GM12878 (cell line): Measurements from ENCODE around the gene TMEM45A. TPM values are rescaled to one million over a fixed set of nuclear protein-coding genes. Genes with fewer than 3 reads are reported as not detected.

ENCODE experiments used
- ATAC-seq: fragments of 200-7000 bp; cut with Tn5 transposase; 3 replicates; pipeline ENCODE4 v1.9.1; 2020; ENCODE audit warnings: mild to moderate bottlenecking, moderate library complexity
- BruUV-seq: library from RNA; stranded (reverse); fragments of 400-500 nt; replicated peaks from 2 replicates; lab custom pipeline; 2021; lab: Mats Ljungman, UMichigan
- CTCF ChIA-PET: fragments of 300-600 bp; sonication (Branson Sonifier 250); formaldehyde crosslinking; extraction: SDS; loops from one replicate; lab custom pipeline; 2021; ENCODE audit warnings: inconsistent platforms; lab: Yijun Ruan, JAX
- POLR2A ChIA-PET: fragments of 350-600 bp; formaldehyde crosslinking; extraction: SDS; loops from one replicate; lab custom pipeline; 2021; ENCODE audit warnings: inconsistent platforms; lab: Charles Lee
- RAD21 ChIA-PET: fragments of 300-600 bp; sonication (Branson Sonifier 250); formaldehyde crosslinking; loops from one replicate; lab custom pipeline; 2023; ENCODE audit warnings: antibody characterized with exemption; ENCODE audit not compliant: unreplicated experiment; lab: Charles Lee
- SMC1A ChIA-PET: fragments of 300-600 bp; sonication (Branson Sonifier 250); formaldehyde crosslinking; loops from one replicate; lab custom pipeline; 2023; ENCODE audit not compliant: unreplicated experiment, uncharacterized antibody; lab: Charles Lee
- DNase-seq: peaks from one replicate; pipeline ENCODE4 v3.0.0-alpha.2; 2011; ENCODE audit warnings: low read depth, low spot score
- FAIRE-seq: peaks from 3 replicates; lab custom pipeline; 2011; peaks lifted over from hg19 to GRCh38; lab: Jason Lieb, UNC
- H2AFZ ChIP-seq: 2 replicates; pipeline ENCODE4 v1.6.0; 2011; ENCODE audit warnings: low read depth, low read length, control low read depth; ENCODE audit not compliant: control insufficient read depth
- H3K27ac ChIP-seq: 2 replicates; pipeline ENCODE4 v1.5.1; 2011; ENCODE audit warnings: control low read depth; ENCODE audit not compliant: control insufficient read depth, insufficient read depth
- H3K27me3 ChIP-seq, 2 experiments: replicated peaks in 1 of 2; 2 replicates each; pipeline versions ENCODE4 v1.6.0 to v1.6.1; 2011; ENCODE audit warnings: low read length in 1 of 2; ENCODE audit not compliant: control insufficient read depth in 2 of 2, insufficient read depth in 2 of 2
- H3K36me3 ChIP-seq, 2 experiments: 2 replicates each; pipeline ENCODE4 v1.5.1; 2011; ENCODE audit warnings: low read length in 1 of 2; ENCODE audit not compliant: control insufficient read depth in 2 of 2, insufficient read depth in 2 of 2
- H3K4me1 ChIP-seq: 2 replicates; pipeline ENCODE4 v1.6.1; 2011; ENCODE audit warnings: mild to moderate bottlenecking, low read length, moderate library complexity, mixed read lengths; ENCODE audit not compliant: control insufficient read depth, insufficient read depth
- H3K4me2 ChIP-seq: 2 replicates; pipeline ENCODE4 v1.6.0; 2011; ENCODE audit warnings: control low read depth; ENCODE audit not compliant: control insufficient read depth, insufficient read depth
- H3K4me3 ChIP-seq: fragments of 200-600 bp; sonication (generic); 2 replicates; pipeline ENCODE4 v1.5.1; 2016
- H3K79me2 ChIP-seq: 2 replicates; pipeline ENCODE4 v1.6.0; 2011; ENCODE audit warnings: low read length; ENCODE audit not compliant: control insufficient read depth, insufficient read depth
- H3K9ac ChIP-seq: 2 replicates; pipeline ENCODE4 v1.8.0; 2011; ENCODE audit warnings: low read length, control low read depth, mixed read lengths; ENCODE audit not compliant: control insufficient read depth, insufficient read depth
- H3K9me3 ChIP-seq: replicated peaks from 3 replicates; pipeline ENCODE4 v1.5.1; 2011; ENCODE audit warnings: mild to moderate bottlenecking, low read length; ENCODE audit not compliant: control insufficient read depth, insufficient read depth
- H4K20me1 ChIP-seq: 2 replicates; pipeline ENCODE4 v1.6.0; 2011; ENCODE audit not compliant: control insufficient read depth, insufficient read depth
- BCL11A ChIP-seq: IDR thresholded peaks from 2 replicates; pipeline ENCODE4 v1.6.1; 2011; ENCODE audit warnings: low read depth, low read length
- BHLHE40 ChIP-seq, 2 experiments: fragments of 450-650 bp in 1 of 2; IDR thresholded peaks; 2 replicates each; pipeline ENCODE4 v1.6.1; 2011 to 2017; ENCODE audit warnings: low read depth in 2 of 2, borderline replicate concordance in 1 of 2, improper control_type of control experiment in 1 of 2, low read length in 1 of 2, mild to moderate bottlenecking in 1 of 2
- FOS ChIP-seq: IDR thresholded peaks from 3 replicates; pipeline ENCODE4 v1.6.1; 2011; ENCODE audit warnings: borderline replicate concordance; ENCODE audit not compliant: insufficient read length; ENCODE audit errors: extremely low read depth
- KLF5 ChIP-seq: fragments of 450-650 bp; IDR thresholded peaks from 2 replicates; pipeline ENCODE4 v1.6.1; 2014; ENCODE audit warnings: mild to moderate bottlenecking; ENCODE audit not compliant: partially characterized antibody
- NRF1 ChIP-seq: conservative IDR thresholded peaks from 2 replicates; pipeline ENCODE4 v1.6.1; 2011; ENCODE audit warnings: mild to moderate bottlenecking, low read depth, low read length, improper control_type of control experiment
- POLR2AphosphoS2 ChIP-seq: IDR thresholded peaks from 2 replicates; pipeline ENCODE4 v1.6.1; 2011; ENCODE audit warnings: low read depth, mild to moderate bottlenecking, low read length, improper control_type of control experiment, moderate library complexity
- RELA ChIP-seq: fragments of 450-650 bp; IDR thresholded peaks from 2 replicates; pipeline ENCODE4 v1.8.0; 2014; ENCODE audit warnings: borderline replicate concordance; ENCODE audit not compliant: partially characterized antibody
- ZNF217 ChIP-seq: fragments of 450-650 bp; IDR thresholded peaks from 2 replicates; pipeline ENCODE4 v1.6.1; 2017; ENCODE audit warnings: antibody characterized with exemption, mild to moderate bottlenecking
- ZNF274 ChIP-seq: IDR thresholded peaks from one replicate; pipeline ENCODE4 v1.8.0; 2011; ENCODE audit not compliant: insufficient read length, insufficient read depth
- ZNF622 ChIP-seq: fragments of 450-650 bp; IDR thresholded peaks from 2 replicates; pipeline ENCODE4 v1.6.1; 2017; ENCODE audit warnings: mild to moderate bottlenecking, inconsistent platforms
- WGBS: methylation state at CpG from one replicate; pipeline ENCODE4 v1.1.6; 2016; ENCODE audit warnings: low lambda C conversion rate; ENCODE audit not compliant: insufficient replicate concordance, insufficient coverage; ENCODE audit errors: missing lambda C conversion rate; 5-methylcytosine and 5-hydroxymethylcytosine counted together
- in situ Hi-C: fragments of 300-500 bp; cut with MboI; formaldehyde crosslinking; loops from 9 replicates; pipeline ENCODE4 v1.14.3; 2018; ENCODE audit warnings: mixed read lengths
- intact Hi-C: fragments of 100-400 bp; cut with micrococcal nuclease; formaldehyde crosslinking; loops from one replicate; pipeline ENCODE4 v1.14.2; 2022; ENCODE audit not compliant: unreplicated experiment
- polyA plus RNA-seq, 11 experiments: library from polyadenylated mRNA; depleted of rRNA in 4 of 11; unstranded in 6 of 11; stranded (reverse) in 5 of 11; fragments of >200 nt; fragmentation: Nextera tagmentation in 4 of 11; fragmentation: Illumina TruSeq in 1 of 11; extraction: Ambion mirVana in 4 of 11; extraction: Trizol in 1 of 11; gene quantifications; 1 replicate in 1 of 11; 2 replicates in 10 of 11; pipeline versions ENCODE4 v1.2.1 to v1.2.3, GENCODE V29; 2011 to 2016; ENCODE audit warnings: inconsistent platforms in 2 of 11, missing spikeins in 2 of 11, low read depth in 1 of 11
- total RNA-seq, 4 experiments: library from RNA; depleted of rRNA in 3 of 4; stranded (reverse); fragments of >200 nt in 3 of 4; fragmentation: Illumina TruSeq in 1 of 4; extraction: Trizol in 1 of 4; gene quantifications; 2 replicates each; pipeline versions ENCODE4 v1.2.1 to v1.2.3, GENCODE V29; 2013 to 2021
- TF ChIP-seq, protein P1 (sequence below): IDR thresholded peaks from 2 replicates; pipeline ENCODE4 v1.6.1; 2011; ENCODE audit warnings: borderline replicate concordance, low read depth, mild to moderate bottlenecking, moderate library complexity, low read length; ENCODE audit not compliant: insufficient read depth, poor library complexity, severe bottlenecking
- TF ChIP-seq, protein P2 (sequence below): fragments of 450-650 bp; IDR thresholded peaks from 2 replicates; pipeline ENCODE4 v1.6.1; 2014; ENCODE audit warnings: mild to moderate bottlenecking
- TF ChIP-seq, protein P3 (sequence below): fragments of 450-650 bp; IDR thresholded peaks from 2 replicates; pipeline ENCODE4 v1.6.1; 2016; ENCODE audit warnings: mild to moderate bottlenecking
- TF ChIP-seq, protein P4 (sequence below): fragments of 450-650 bp; IDR thresholded peaks from 2 replicates; pipeline ENCODE4 v1.6.1; 2017; ENCODE audit warnings: mild to moderate bottlenecking, moderate library complexity

TMEM45A gene
- total and polyA plus RNA-seq, 10 of the 15 experiments (the other 5 are each of a cell fraction or from before 2014, with no cell fraction given) = 0.34 to 5.3 (median 0.83) TPM

DNA sequence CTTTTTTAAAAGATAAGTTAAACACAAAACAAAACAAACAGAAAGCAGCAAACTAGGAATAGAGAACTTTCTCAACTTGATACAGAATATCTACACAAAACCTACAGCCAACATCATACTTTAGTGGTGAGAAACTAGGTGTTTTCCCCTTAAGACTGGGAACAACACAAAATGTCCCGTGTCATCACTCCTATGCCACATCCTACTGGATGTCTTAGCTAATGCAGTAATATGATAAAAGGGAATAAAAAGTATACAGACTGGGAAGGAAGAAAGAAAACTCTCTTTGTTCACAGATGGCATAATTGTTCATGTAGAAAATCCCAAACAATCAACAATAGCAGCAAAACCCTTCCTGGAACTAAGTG lies 45.9 kb downstream of the TMEM45A start (continued):
- TF ChIP-seq, protein P1, sequence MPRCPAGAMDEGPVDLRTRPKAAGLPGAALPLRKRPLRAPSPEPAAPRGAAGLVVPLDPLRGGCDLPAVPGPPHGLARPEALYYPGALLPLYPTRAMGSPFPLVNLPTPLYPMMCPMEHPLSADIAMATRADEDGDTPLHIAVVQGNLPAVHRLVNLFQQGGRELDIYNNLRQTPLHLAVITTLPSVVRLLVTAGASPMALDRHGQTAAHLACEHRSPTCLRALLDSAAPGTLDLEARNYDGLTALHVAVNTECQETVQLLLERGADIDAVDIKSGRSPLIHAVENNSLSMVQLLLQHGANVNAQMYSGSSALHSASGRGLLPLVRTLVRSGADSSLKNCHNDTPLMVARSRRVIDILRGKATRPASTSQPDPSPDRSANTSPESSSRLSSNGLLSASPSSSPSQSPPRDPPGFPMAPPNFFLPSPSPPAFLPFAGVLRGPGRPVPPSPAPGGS = no peak
- TF ChIP-seq, protein P2, sequence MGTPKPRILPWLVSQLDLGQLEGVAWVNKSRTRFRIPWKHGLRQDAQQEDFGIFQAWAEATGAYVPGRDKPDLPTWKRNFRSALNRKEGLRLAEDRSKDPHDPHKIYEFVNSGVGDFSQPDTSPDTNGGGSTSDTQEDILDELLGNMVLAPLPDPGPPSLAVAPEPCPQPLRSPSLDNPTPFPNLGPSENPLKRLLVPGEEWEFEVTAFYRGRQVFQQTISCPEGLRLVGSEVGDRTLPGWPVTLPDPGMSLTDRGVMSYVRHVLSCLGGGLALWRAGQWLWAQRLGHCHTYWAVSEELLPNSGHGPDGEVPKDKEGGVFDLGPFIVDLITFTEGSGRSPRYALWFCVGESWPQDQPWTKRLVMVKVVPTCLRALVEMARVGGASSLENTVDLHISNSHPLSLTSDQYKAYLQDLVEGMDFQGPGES = no peak
- no peak for TF ChIP-seq ZNF622

DNA sequence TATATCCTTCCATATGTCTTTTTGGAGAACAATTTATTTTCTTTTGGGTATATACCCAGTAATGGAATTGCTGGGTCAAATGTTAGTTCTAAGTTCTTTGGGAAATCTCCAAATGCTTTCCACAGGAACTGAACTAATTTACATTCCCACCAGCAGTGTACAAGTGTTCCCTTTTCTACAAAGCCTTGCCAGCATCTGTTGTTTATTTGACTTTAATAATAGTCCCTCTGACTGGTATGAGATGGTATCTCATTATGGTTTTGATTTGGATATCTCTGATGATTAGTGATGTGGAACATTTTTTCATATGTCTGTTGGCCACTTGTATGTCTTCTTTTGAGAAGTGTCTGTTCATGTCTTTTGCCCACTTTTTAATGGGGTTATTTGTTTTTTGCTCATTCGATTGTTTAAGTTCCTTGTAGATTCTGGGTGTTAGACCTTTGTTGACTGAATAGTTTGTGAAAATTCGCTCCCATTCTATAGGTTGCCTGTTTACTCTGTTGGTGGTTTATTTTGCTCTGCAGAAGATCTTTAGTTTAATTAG lies 48.4 kb downstream of the TMEM45A start:
- SMC1A ChIA-PET = no interaction called here
- TF ChIP-seq RELA (no peak), KLF5 (no peak), ZNF274 (no peak), BCL11A (no peak), FOS (no peak), POLR2AphosphoS2 (no peak), NRF1 (no peak), BHLHE40 (IDR thresholded peaks at IDR 0.05; ENCODE audit: borderline replicate concordance in 1 of 2, low read depth in 2 of 2, low read length in 1 of 2) (no peak), ZNF217 (no peak)
- TF ChIP-seq, protein P3, sequence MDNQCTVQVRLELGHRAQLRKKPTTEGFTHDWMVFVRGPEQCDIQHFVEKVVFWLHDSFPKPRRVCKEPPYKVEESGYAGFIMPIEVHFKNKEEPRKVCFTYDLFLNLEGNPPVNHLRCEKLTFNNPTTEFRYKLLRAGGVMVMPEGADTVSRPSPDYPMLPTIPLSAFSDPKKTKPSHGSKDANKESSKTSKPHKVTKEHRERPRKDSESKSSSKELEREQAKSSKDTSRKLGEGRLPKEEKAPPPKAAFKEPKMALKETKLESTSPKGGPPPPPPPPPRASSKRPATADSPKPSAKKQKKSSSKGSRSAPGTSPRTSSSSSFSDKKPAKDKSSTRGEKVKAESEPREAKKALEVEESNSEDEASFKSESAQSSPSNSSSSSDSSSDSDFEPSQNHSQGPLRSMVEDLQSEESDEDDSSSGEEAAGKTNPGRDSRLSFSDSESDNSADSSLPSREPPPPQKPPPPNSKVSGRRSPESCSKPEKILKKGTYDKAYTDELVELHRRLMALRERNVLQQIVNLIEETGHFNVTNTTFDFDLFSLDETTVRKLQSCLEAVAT = no peak
- TF ChIP-seq, protein P4, sequence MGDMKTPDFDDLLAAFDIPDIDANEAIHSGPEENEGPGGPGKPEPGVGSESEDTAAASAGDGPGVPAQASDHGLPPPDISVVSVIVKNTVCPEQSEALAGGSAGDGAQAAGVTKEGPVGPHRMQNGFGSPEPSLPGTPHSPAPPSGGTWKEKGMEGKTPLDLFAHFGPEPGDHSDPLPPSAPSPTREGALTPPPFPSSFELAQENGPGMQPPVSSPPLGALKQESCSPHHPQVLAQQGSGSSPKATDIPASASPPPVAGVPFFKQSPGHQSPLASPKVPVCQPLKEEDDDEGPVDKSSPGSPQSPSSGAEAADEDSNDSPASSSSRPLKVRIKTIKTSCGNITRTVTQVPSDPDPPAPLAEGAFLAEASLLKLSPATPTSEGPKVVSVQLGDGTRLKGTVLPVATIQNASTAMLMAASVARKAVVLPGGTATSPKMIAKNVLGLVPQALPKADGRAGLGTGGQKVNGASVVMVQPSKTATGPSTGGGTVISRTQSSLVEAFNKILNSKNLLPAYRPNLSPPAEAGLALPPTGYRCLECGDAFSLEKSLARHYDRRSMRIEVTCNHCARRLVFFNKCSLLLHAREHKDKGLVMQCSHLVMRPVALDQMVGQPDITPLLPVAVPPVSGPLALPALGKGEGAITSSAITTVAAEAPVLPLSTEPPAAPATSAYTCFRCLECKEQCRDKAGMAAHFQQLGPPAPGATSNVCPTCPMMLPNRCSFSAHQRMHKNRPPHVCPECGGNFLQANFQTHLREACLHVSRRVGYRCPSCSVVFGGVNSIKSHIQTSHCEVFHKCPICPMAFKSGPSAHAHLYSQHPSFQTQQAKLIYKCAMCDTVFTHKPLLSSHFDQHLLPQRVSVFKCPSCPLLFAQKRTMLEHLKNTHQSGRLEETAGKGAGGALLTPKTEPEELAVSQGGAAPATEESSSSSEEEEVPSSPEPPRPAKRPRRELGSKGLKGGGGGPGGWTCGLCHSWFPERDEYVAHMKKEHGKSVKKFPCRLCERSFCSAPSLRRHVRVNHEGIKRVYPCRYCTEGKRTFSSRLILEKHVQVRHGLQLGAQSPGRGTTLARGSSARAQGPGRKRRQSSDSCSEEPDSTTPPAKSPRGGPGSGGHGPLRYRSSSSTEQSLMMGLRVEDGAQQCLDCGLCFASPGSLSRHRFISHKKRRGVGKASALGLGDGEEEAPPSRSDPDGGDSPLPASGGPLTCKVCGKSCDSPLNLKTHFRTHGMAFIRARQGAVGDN = no peak
- RAD21 ChIA-PET = no interaction called here
- H3K4me3 ChIP-seq = no peak overlapping the region
- intact Hi-C loops (no loop called here), in situ Hi-C loops (no loop called here)
- H3K4me1 ChIP-seq = no peaks in the 10 kb centered on the region
- H4K20me1 ChIP-seq = no peaks in the 10 kb centered on the region
- POLR2A ChIA-PET = no interaction called here
- no peak overlapping the region for H3K4me2 ChIP-seq
- no peak overlapping the region for H2AFZ ChIP-seq
- H3K79me2 ChIP-seq = no peaks in the 10 kb centered on the region
- FAIRE-seq (no peak), DNase-seq (no peak), ATAC-seq (no peak)
- CTCF ChIA-PET = no interaction called here
- no peak overlapping the region for H3K9ac ChIP-seq
- no peaks in the 10 kb centered on the region for H3K36me3 ChIP-seq
- no peak overlapping the region for H3K27ac ChIP-seq
- no peaks in the 10 kb centered on the region for H3K27me3 ChIP-seq
- 36% methylated on average over 2 of the region's 2 CpGs for WGBS
- H3K9me3 ChIP-seq = no peaks in the 10 kb centered on the region; the same call in 2 of the 3 replicates
- no TSS peak for BruUV-seq
